GM10266 (cell line): ENCODE results near the gene DOP1B.
"Not testable (repeated sequence)": the region's sequence is repeated elsewhere in the genome, so short reads cannot be mapped to it uniquely, and the experiment has no call there.

ENCODE experiments used
- DNase-seq: peaks from one replicate; pipeline ENCODE4 v3.0.0; 2012; ENCODE audit errors: extremely low spot score
- TF ChIP-seq, protein P1 (sequence below): IDR thresholded peaks from 2 replicates; pipeline ENCODE4 v1.5.1; 2012; ENCODE audit warnings: mild to moderate bottlenecking, low read depth; ENCODE audit not compliant: control insufficient read depth, insufficient read depth; ENCODE audit errors: missing control alignments

Gene DOP1B

DNA sequence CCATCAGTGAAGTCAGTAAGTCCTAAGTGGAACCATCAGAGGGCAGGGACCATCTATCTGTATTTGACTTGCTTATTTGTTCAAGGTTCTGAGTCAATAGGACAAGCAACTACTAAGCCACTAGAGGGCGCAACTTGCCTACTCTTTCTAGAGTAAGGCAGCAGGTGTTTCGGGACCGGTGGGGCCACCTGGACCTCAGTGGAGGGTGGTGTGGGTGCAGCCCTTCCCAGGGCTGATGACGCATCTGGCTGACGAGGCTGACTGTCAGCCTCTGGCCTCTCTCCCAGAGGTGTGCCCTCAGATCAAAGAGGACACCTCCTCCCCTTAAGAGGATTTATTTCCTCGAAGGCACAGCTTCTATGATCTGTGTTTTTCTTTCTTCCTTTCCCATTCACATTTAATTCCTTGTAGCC, 15.1 kb upstream of the DOP1B start:
- peak; percentile 72 for DNase-seq
- TF ChIP-seq, protein P1, sequence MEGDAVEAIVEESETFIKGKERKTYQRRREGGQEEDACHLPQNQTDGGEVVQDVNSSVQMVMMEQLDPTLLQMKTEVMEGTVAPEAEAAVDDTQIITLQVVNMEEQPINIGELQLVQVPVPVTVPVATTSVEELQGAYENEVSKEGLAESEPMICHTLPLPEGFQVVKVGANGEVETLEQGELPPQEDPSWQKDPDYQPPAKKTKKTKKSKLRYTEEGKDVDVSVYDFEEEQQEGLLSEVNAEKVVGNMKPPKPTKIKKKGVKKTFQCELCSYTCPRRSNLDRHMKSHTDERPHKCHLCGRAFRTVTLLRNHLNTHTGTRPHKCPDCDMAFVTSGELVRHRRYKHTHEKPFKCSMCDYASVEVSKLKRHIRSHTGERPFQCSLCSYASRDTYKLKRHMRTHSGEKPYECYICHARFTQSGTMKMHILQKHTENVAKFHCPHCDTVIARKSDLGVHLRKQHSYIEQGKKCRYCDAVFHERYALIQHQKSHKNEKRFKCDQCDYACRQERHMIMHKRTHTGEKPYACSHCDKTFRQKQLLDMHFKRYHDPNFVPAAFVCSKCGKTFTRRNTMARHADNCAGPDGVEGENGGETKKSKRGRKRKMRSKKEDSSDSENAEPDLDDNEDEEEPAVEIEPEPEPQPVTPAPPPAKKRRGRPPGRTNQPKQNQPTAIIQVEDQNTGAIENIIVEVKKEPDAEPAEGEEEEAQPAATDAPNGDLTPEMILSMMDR: peak; percentile 87

DNA sequence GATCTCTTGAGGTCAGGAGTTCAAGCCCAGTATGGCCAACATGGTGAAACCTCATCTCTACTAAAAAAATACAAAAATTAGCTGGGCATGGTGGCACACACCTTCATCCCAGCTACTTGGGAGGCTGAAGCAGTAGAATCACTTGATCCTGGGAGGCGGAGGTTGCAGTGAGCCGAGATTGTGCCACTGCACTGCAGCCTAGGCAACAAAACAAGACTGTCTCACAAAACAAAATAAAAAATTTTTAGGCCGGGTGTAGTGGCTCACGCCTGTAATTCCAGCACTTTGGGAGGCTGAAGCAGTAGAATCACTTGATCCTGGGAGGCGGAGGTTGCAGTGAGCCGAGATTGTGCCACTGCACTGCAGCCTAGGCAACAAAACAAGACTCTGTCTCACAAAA, 12.4 kb upstream of the DOP1B start:
- not testable (repeated sequence) for DNase-seq

DNA sequence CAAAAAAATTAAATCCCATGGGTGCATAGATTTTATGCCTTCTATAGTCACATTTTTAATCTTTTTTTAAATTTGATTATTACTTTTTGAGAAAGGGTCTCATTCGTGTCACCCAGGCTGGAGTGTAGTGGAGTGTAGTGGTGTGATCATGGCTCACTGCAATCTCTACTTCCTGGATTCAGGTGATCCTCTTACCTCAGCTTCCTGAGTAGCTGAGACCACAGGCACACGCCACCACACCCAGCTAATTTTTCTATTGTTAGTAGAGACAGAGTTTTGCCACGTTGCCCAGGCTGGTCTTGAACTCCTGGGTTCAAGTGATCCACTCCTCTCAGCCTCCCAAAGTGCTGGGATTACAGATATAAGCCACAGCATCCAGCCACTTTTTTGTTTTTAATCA, 11.4 kb upstream of the DOP1B start:
- no peak for DNase-seq
- TF ChIP-seq, protein P1: no peak

DNA sequence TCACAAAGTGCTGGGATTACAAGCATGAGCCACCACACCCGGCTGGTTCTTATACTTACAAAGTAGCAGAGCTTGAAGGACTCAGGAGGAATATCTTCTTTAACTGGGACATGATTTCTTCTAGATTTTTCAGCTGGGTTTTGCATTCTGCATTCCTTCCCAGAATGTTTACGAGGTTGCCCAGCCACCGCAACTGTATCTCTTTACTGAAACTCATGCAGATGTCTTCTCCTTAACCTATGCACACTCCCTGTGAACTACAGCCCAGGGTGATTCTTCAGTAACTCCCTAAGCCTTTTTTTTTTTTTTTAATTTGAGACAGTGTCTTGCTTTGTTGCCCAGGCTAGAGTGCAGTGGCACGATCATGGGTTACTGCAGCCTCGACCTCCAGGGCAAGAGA, 8.7 kb upstream of the DOP1B start:
- TF ChIP-seq, protein P1: no peak

DNA sequence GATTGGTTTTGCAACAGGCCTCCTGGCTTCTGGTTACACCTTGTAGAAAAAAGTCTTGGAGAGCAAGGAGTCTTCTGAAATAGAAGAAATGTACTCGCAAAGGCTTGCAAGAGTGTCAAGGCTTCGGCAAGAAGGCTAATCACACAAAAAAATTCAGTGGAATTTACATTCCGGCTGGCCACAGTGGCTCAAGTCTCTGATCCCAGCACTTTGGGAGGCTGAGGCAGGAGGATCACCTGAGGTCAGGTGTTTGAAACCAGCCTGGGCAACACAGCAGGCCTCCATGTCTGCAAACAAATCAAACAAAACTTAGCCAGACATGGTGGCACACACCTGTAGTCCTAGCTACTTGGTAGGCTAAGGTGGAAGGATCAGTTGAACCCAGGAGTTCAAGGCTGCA, 7.7 kb upstream of the DOP1B start:
- DNase-seq: no peak
- TF ChIP-seq, protein P1: no peak

More for the DNA sequence above, 8.7 kb upstream of the DOP1B start:
- DNase-seq: no peak

DNA sequence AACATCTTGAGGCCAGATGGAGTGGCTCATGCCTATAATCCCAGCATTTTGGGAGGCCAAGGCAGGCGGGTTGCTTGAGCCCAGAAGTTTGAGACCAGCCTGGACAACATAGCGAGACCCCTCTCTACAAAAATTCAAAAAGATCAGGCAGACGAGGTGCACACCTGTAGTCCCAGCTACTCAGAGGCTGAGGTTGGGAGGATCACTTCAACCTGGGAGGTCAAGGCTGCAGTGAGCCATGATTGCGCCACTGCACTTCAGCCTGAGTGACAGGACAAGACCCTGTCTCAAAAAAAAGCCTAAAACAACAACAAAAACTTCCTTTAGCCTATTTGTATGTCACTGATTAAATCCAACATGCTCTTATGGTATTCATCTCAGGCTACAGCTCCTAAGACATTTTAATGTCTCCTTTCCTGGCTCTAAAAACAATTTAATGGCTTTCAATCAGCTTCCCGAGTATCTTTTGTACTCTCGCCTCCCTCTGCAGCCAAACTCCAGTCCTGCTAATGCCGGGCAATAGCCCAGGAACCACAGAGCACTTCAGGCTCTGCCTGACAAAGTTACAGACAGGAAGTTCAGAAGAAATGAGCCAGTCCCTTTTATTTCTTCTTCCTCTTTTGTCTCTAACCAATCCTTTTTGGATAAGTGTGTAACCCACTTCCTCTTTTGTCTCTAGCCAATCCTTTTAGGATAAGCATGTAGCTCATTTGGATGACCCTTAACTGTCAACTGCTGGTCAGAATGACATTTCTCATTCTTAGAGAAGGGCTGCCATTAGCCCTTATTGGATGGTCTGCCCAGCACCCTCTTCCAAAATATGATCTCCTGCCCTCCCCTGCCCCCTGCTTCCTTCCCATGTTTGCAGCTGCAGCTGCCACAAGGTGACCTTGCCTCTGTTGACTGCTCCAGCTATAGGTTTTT, 6.6 kb upstream of the DOP1B start:
- DNase-seq: no peak
- TF ChIP-seq, protein P1: no peak

DNA sequence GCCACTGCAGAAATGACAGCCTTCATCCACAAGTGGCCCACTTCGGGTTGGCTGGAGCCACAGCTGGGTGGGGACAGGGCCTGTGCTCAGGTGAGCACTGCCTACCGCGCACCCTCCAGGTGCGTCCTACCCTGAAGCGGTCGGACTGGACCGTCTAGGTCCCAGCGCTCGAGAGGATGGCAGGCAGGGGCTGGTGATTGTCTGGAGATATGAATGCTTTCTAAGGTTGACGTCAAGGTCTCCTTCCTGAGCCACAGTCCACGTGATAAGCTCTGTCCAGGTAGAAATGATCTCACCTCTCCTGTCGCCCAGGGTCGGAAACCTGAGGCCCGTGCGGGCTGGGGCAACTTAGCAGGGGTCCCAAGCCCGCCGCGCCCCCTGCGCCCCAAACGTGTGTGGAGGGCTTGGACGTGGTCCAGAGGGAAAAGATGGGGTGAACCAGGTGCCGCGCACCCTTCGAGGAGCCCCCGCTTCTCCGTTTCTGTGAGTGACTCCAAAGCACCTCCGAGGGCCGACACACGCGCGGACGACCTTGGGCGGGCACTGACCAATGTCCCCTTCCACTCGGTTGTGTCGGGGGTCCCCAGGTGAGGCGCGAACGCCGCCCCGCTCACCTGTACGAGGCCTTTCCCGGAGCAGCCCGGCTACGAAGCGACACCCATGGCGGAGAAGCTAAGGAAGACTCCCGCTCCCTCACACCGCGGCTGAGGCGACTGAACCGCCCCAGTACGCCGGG, 853 bp upstream of the DOP1B start:
- TF ChIP-seq, protein P1: no peak
- no peak for DNase-seq
